GM12872 (cell line): ENCODE data around the gene DNM2.

Experiments
- CTCF ChIP-seq: IDR thresholded peaks from 3 replicates; pipeline ENCODE4 v1.5.1; 2011; ENCODE audit warnings: low read depth, mild to moderate bottlenecking, low read length, moderate library complexity; ENCODE audit not compliant: insufficient read depth

DNM2 gene

DNA sequence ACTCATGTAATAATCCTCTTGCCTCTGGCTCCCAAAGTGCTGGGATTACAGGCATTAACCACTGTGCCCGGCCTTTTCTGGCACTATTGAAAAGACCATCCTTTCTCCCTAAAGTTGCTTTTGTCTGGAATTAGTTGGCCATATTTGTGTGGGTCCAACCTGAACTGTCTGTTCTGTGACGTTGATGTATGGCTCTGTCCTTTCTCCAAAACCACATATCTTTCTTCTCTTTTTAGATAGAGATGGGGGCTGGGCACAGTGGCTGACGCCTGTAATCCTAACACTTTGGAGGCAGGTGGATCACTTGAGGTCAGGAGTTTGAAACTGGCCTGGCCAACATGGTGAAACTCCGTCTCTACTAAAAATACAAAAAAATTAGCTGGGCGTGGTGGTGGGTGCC is 17.9 kb downstream of the DNM2 start:
- TF ChIP-seq CTCF: no peak

DNA sequence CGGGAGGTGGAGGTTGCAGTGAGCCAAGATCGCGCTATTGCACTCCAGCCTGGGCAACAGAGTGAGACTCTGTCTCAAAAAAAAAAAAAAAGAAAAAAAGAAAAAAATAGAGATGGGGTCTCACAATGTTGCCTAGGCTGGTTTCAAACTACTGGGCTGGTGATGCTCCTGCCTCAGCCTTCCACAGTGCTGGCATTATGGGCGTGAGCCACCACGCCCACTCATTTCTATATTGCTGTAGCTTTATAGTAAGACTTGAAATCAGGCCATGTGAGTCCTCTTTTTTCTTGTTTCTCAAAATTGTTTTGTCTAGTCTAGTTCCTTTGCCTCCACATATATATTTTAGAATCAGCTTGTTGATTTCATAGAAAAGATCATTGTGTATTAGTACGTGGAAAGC is 18.3 kb downstream of the DNM2 start:
- TF ChIP-seq CTCF: no peak

DNA sequence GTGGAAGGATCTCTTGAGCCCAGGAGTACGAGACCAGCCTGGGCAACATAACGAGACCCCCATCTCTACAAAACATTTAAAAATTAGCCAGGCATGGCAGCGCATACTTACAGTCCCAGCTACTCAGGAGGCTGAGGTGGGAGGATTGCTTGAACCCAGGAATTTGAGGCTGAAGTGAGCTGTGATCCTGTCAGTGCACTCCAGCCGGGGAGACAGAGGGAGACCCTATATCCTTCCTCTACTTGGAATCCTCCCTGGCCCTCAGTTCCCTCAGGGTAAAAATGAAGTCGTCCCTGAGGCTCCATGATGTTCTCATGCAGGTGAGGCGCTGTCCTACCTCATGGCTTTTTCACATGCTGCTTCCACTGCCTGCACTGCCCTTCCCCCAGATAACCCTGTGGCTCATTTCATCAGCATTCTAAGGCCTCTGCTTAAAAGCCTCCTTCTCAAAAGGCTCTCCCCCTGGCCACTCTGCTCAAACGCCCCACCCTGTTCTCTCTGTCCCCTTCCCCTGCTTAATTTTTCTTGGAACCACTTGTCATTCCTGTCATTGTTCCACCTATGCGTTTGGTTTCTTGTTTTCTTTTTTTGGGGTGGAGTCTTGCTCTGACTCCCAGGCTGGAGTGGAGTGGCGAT is 19.2 kb downstream of the DNM2 start:
- TF ChIP-seq CTCF: no peak

- no peak for TF ChIP-seq CTCF
These were observed 19.8 kb downstream of the DNM2 start for GRCh38 chr19:10737722-10738121.

GRCh38 chr19:10740798-10741197 is 22.9 kb downstream of the DNM2 start:
- no peak for TF ChIP-seq CTCF

- TF ChIP-seq CTCF: no peak
These were observed 24.6 kb downstream of the DNM2 start for GRCh38 chr19:10742476-10742875.

- no peak for TF ChIP-seq CTCF
These were observed 26.4 kb downstream of the DNM2 start for GRCh38 chr19:10744253-10744798.
